ENCODE results near the gene OR4C45. TPM values are rescaled to one million over a fixed set of nuclear protein-coding genes. Genes with fewer than 3 reads are reported as not detected.

The OR4C45 gene
- total RNA-seq = not detected in 2 replicates

GRCh38 chr11:50032574-50032973 is at the start of gene OR4C45:
Gene OR4C45, plus strand, starts transcription at chr11:50032874.

Other genes starting within 250 kb of the OR4C45 start
- gene OR4C13, start 80.5 kb upstream of the OR4C45 start, total RNA-seq = not detected in 2 replicates
- gene OR4C12, start 50.3 kb upstream of the OR4C45 start, total RNA-seq = not detected in 2 replicates